WTC11 (cell line): ENCODE results near the gene GALNT18.

Experiments
- ETV6 ChIP-seq: sonication (generic); formaldehyde crosslinking; IDR thresholded peaks from 2 replicates; pipeline ENCODE4 v1.8.1; 2022; ENCODE audit warnings: mild to moderate bottlenecking, missing genetic modification reagents
- JUN ChIP-seq: sonication (generic); formaldehyde crosslinking; IDR thresholded peaks from 2 replicates; pipeline ENCODE4 v1.8.0; 2023; ENCODE audit warnings: mild to moderate bottlenecking, missing genetic modification reagents
- SMAD3 ChIP-seq: sonication (generic); formaldehyde crosslinking; IDR thresholded peaks from 2 replicates; pipeline ENCODE4 v1.8.0; 2022; ENCODE audit warnings: missing genetic modification reagents, mild to moderate bottlenecking, borderline replicate concordance
- TP53 ChIP-seq: sonication (generic); formaldehyde crosslinking; IDR thresholded peaks from 2 replicates; pipeline ENCODE4 v1.8.1; 2023; ENCODE audit warnings: mild to moderate bottlenecking, missing genetic modification reagents
- TF ChIP-seq, protein P1 (sequence below): sonication (generic); formaldehyde crosslinking; conservative IDR thresholded peaks from 2 replicates; pipeline ENCODE4 v1.8.1; 2022; ENCODE audit warnings: mild to moderate bottlenecking, missing genetic modification reagents
- TF ChIP-seq, protein P2 (sequence below): fragments of 200-600 bp; IDR thresholded peaks from 2 replicates; pipeline ENCODE4 v1.8.0; 2022; ENCODE audit warnings: antibody characterized with exemption
- TF ChIP-seq, protein P3 (sequence below): sonication (generic); formaldehyde crosslinking; IDR thresholded peaks from 2 replicates; pipeline ENCODE4 v1.8.1; 2022; ENCODE audit warnings: low read depth, missing genetic modification reagents, borderline replicate concordance
- TF ChIP-seq, protein P4 (sequence below): sonication (generic); formaldehyde crosslinking; IDR thresholded peaks from 2 replicates; pipeline ENCODE4 v1.8.1; 2023; ENCODE audit warnings: mild to moderate bottlenecking, moderate library complexity, missing genetic modification reagents
- TF ChIP-seq, protein P5 (sequence below): sonication (generic); formaldehyde crosslinking; IDR thresholded peaks from 2 replicates; pipeline ENCODE4 v1.8.1; 2022; ENCODE audit warnings: missing genetic modification reagents, borderline replicate concordance
- TF ChIP-seq, protein P6 (sequence below): sonication (generic); formaldehyde crosslinking; conservative IDR thresholded peaks from 2 replicates; pipeline ENCODE4 v1.8.1; 2023; ENCODE audit warnings: mild to moderate bottlenecking, low read depth, missing genetic modification reagents, moderate library complexity

DNA sequence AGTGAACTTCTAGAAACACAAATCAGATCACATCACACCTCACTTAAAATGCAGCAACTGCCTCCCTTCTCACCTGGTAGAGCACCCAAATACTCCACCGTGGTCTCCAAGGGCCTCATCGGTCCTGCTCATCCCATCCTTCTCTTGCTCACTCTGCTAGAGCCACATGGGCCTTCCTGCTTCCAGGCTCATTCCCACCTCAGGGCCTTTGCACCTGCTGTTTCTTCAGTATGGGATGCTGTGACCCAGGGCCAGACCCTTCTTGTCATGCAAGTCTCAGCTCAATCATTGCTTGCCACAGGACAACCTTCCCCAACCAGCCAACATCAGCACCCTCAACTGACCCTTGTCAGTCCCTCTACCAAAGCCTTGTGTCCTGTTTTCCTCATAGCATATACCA is 124.9 kb downstream of the GALNT18 start:
- TF ChIP-seq, protein P1, sequence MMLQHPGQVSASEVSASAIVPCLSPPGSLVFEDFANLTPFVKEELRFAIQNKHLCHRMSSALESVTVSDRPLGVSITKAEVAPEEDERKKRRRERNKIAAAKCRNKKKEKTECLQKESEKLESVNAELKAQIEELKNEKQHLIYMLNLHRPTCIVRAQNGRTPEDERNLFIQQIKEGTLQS (CRISPR knock-in tag): no peak
- TF ChIP-seq SMAD3 (CRISPR knock-in tag) (no peak), TP53 (no peak), JUN (no peak), ETV6 (no peak)
- TF ChIP-seq, protein P2, sequence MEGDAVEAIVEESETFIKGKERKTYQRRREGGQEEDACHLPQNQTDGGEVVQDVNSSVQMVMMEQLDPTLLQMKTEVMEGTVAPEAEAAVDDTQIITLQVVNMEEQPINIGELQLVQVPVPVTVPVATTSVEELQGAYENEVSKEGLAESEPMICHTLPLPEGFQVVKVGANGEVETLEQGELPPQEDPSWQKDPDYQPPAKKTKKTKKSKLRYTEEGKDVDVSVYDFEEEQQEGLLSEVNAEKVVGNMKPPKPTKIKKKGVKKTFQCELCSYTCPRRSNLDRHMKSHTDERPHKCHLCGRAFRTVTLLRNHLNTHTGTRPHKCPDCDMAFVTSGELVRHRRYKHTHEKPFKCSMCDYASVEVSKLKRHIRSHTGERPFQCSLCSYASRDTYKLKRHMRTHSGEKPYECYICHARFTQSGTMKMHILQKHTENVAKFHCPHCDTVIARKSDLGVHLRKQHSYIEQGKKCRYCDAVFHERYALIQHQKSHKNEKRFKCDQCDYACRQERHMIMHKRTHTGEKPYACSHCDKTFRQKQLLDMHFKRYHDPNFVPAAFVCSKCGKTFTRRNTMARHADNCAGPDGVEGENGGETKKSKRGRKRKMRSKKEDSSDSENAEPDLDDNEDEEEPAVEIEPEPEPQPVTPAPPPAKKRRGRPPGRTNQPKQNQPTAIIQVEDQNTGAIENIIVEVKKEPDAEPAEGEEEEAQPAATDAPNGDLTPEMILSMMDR: no peak
- TF ChIP-seq, protein P3, sequence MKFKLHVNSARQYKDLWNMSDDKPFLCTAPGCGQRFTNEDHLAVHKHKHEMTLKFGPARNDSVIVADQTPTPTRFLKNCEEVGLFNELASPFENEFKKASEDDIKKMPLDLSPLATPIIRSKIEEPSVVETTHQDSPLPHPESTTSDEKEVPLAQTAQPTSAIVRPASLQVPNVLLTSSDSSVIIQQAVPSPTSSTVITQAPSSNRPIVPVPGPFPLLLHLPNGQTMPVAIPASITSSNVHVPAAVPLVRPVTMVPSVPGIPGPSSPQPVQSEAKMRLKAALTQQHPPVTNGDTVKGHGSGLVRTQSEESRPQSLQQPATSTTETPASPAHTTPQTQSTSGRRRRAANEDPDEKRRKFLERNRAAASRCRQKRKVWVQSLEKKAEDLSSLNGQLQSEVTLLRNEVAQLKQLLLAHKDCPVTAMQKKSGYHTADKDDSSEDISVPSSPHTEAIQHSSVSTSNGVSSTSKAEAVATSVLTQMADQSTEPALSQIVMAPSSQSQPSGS: no peak
- TF ChIP-seq, protein P4, sequence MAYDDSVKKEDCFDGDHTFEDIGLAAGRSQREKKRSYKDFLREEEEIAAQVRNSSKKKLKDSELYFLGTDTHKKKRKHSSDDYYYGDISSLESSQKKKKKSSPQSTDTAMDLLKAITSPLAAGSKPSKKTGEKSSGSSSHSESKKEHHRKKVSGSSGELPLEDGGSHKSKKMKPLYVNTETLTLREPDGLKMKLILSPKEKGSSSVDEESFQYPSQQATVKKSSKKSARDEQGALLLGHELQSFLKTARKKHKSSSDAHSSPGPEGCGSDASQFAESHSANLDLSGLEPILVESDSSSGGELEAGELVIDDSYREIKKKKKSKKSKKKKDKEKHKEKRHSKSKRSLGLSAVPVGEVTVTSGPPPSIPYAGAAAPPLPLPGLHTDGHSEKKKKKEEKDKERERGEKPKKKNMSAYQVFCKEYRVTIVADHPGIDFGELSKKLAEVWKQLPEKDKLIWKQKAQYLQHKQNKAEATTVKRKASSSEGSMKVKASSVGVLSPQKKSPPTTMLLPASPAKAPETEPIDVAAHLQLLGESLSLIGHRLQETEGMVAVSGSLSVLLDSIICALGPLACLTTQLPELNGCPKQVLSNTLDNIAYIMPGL (CRISPR knock-in tag): no peak
- TF ChIP-seq, protein P5, sequence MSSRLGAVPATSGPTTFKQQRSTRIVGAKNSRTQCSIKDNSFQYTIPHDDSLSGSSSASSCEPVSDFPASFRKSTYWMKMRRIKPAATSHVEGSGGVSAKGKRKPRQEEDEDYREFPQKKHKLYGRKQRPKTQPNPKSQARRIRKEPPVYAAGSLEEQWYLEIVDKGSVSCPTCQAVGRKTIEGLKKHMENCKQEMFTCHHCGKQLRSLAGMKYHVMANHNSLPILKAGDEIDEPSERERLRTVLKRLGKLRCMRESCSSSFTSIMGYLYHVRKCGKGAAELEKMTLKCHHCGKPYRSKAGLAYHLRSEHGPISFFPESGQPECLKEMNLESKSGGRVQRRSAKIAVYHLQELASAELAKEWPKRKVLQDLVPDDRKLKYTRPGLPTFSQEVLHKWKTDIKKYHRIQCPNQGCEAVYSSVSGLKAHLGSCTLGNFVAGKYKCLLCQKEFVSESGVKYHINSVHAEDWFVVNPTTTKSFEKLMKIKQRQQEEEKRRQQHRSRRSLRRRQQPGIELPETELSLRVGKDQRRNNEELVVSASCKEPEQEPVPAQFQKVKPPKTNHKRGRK (CRISPR knock-in tag): no peak
- TF ChIP-seq, protein P6, sequence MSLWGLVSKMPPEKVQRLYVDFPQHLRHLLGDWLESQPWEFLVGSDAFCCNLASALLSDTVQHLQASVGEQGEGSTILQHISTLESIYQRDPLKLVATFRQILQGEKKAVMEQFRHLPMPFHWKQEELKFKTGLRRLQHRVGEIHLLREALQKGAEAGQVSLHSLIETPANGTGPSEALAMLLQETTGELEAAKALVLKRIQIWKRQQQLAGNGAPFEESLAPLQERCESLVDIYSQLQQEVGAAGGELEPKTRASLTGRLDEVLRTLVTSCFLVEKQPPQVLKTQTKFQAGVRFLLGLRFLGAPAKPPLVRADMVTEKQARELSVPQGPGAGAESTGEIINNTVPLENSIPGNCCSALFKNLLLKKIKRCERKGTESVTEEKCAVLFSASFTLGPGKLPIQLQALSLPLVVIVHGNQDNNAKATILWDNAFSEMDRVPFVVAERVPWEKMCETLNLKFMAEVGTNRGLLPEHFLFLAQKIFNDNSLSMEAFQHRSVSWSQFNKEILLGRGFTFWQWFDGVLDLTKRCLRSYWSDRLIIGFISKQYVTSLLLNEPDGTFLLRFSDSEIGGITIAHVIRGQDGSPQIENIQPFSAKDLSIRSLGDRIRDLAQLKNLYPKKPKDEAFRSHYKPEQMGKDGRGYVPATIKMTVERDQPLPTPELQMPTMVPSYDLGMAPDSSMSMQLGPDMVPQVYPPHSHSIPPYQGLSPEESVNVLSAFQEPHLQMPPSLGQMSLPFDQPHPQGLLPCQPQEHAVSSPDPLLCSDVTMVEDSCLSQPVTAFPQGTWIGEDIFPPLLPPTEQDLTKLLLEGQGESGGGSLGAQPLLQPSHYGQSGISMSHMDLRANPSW (CRISPR knock-in tag): no peak
